ENCODE data around the gene TRAP1. TPM values are rescaled to one million over a fixed set of nuclear protein-coding genes. Genes with fewer than 3 reads are reported as not detected.

TRAP1 gene
- total and polyA plus RNA-seq, 11 donors = 65.4 to 142 (median 110) TPM

- TF ChIP-seq POLR2A (IDR thresholded peaks at IDR 0.05) (no peak), CTCF (IDR thresholded peaks at IDR 0.05) (no peak)
- DNase-seq (peak in 1 of 5 donors; percentile 13), ATAC-seq (no peak)
- intact Hi-C loops (cut with DNase I) = no loop called here
- H3K4me3 ChIP-seq = no peak overlapping the region
- no peaks in the 10 kb centered on the region for H3K9me3 ChIP-seq
- H3K27ac ChIP-seq = no peak overlapping the region
- H3K4me1 ChIP-seq = peaks cover 0 to 19% (median 6%) of the 10 kb centered on the region in 12 donors
- 80 to 85% (median 84%) methylated on average over 14 of the region's 14 CpGs for WGBS, 4 donors
- peaks cover 0 to 43% (median 19%) of the 10 kb centered on the region in 9 donors for H3K36me3 ChIP-seq
- H3K27me3 ChIP-seq = no peaks in the 10 kb centered on the region
Measured at GRCh38 chr16:3652373-3653195, 64.7 kb downstream of the TRAP1 start.

DNA sequence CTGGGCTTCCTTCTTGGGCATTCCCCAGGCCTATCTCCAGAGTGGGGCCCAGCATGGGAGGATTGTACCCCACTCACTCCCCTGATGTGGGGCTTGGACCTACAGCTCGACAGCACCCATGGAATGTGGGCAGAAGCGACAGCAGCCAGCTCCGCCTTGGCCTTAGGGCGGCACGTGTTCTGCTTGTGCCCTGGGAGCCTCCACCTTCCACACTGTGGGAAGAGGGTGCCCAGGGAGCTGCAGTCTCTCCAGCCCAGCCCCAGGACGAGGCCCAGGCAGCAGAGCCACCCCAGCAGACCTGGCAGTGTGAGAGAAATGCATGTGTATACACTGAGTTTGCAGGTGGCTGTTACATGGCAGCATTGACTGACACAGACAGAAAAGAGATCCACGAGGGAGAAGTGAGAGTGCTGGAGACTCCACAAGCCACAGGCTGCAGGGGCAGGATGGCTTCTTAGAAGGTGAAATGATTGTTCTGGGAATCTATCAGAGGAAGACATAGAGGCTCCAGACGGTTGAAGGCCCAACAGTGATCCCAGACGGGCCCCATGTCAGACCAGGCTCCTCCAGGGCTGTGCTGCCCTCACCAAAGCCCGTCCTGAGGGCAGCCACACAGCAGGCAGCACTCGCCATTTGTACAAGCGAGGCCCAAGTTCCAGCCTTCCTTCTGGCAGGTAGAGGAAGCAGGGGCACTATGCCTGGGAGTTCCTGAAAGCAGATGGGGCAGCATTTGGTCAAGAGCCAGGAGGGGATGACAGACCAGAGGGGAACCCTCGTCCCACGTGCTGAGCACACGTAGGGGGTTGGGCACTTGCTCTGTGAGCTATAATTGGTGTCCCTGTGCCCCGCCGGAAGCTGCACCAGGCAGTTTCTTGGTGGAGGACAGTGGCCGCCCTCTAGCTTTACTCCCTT is 65.6 kb downstream of the TRAP1 start:
- TF ChIP-seq POLR2A (IDR thresholded peaks at IDR 0.05) (no peak), CTCF (IDR thresholded peaks at IDR 0.05) (no peak)
- DNase-seq = peak in 1 of 5 donors; percentile 14
- Histone ChIP-seq H3K4me3 (no peak overlapping the region), H3K4me1 (peaks cover 0 to 19% (median 6%) of the 10 kb centered on the region in 12 donors), H3K27me3 (no peaks in the 10 kb centered on the region), H3K27ac (no peak overlapping the region), H3K36me3 (peaks cover 0 to 34% (median 11%) of the 10 kb centered on the region in 9 donors), H3K9me3 (no peaks in the 10 kb centered on the region)
- ATAC-seq = no peak
- 63 to 82% (median 76%) methylated on average over 15 to 18 of the region's 18 CpGs for WGBS, 4 donors
- intact Hi-C loops (cut with DNase I) = no loop called here

DNA sequence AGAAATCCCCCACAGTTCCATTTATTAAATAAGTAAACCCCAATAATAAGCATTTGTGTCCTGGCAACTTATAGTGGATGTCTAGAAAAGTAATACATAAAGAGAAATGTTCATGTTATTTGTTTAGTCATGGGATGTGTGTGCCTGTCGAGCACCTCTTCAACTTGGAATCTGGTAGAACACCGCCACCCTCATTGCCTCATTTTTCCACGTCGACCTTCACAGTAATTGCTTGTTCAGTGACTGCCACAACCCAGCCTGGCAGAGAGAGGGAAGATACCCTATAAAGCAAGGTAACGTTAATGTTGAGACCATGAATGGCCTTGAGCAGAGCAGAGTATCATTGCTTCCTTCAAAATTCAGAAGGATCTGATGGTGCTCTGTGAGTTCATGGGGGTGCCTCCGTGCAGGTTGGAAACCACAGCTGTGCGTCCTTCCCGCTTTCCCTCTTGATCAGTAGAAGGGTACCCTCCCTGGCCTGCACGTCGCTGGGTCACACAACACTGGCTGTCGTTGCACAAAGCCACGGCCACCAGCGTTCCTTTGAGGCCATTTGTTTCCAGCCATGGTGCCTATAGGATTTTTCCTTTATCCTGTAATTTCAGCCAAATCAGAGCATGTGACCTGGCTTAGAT is 66.6 kb downstream of the TRAP1 start:
- DNase-seq = peak in 1 of 5 donors; percentile 8
- intact Hi-C loops (cut with DNase I) = no loop called here

More for the DNA sequence above, 66.6 kb downstream of the TRAP1 start:
- Histone ChIP-seq H3K9me3 (no peaks in the 10 kb centered on the region), H3K36me3 (peaks cover 0 to 26% (median 5%) of the 10 kb centered on the region in 9 donors), H3K27me3 (no peaks in the 10 kb centered on the region), H3K27ac (no peak overlapping the region), H3K4me1 (peaks cover 0 to 18% (median 5%) of the 10 kb centered on the region in 12 donors), H3K4me3 (no peak overlapping the region)
- WGBS, 4 donors = 91 to 92% (median 92%) methylated on average over 13 of the region's 13 CpGs
- TF ChIP-seq CTCF (IDR thresholded peaks at IDR 0.05) = no peak
- TF ChIP-seq POLR2A (IDR thresholded peaks at IDR 0.05) = no peak
- no peak for ATAC-seq
